SKM-1 treated with dmso at 0.1 percent for 144 hours (cell line): ENCODE measurements around the gene TNFSF13.
A peak's percentile ranks its signal among the peaks of the same experiment; 100 is the strongest.

Experiments
- DNase-seq: peaks from one replicate; lab custom pipeline; 2025; ENCODE audit not compliant: unreplicated experiment; lab: John Stamatoyannopoulos, UW

The TNFSF13 gene, protein sequence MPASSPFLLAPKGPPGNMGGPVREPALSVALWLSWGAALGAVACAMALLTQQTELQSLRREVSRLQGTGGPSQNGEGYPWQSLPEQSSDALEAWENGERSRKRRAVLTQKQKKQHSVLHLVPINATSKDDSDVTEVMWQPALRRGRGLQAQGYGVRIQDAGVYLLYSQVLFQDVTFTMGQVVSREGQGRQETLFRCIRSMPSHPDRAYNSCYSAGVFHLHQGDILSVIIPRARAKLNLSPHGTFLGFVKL

DNA sequence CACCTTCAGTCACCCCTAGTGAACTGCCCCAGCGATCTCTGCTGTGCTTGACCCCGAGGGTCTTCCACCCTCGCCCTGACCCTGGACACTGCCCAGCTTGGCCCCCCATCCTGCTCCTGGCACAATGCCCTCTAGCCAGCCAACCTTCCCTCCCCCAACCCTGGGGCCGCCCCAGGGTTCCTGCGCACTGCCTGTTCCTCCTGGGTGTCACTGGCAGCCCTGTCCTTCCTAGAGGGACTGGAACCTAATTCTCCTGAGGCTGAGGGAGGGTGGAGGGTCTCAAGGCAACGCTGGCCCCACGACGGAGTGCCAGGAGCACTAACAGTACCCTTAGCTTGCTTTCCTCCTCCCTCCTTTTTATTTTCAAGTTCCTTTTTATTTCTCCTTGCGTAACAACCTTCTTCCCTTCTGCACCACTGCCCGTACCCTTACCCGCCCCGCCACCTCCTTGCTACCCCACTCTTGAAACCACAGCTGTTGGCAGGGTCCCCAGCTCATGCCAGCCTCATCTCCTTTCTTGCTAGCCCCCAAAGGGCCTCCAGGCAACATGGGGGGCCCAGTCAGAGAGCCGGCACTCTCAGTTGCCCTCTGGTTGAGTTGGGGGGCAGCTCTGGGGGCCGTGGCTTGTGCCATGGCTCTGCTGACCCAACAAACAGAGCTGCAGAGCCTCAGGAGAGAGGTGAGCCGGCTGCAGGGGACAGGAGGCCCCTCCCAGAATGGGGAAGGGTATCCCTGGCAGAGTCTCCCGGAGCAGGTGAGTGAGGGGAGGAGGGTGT, at the start of gene TNFSF13:
Gene TNFSF13 (plus strand): TSS at position 207 of the 776 bp plus-strand sequence. CDS start 290 bp downstream, at position 497.
- DNase-seq: peak; percentile 71

GRCh38 chr17:7508846-7509245, 49.7 kb upstream of the TNFSF13 start:
- no peak for DNase-seq

GRCh38 chr17:7509937-7510336, 48.6 kb upstream of the TNFSF13 start:
- DNase-seq: no peak

DNA sequence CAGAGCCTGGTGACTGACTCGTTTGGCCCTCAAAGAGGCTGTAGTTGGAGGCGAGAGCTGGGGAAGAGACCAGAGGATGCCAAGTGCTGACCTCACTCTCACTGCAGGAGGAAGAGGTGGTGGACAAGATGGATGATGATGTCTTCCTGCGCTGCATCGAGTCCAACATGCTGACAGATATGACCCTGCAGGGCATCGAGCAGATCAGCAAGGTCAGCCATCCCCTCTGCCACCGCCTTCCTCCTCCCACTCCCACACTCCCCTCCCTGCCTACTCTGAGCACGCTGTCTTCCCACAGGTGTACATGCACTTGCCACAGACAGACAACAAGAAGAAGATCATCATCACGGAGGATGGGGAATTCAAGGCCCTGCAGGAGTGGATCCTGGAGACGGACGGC, 47.4 kb upstream of the TNFSF13 start:
- no peak for DNase-seq

DNA sequence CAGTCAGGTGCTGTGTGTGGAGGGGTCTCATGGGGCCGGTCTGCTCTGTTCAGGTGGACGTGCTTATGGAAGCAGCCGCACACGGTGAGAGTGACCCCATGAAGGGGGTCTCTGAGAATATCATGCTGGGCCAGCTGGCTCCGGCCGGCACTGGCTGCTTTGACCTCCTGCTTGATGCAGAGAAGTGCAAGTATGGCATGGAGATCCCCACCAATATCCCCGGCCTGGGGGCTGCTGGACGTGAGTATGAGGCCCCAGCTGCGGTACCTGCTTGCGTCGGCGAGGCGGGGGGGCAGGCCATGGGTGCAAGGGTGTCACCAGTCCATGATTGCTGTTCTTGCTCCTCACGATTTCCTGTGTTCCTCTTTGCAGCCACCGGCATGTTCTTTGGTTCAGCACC, 46.4 kb upstream of the TNFSF13 start:
- no peak for DNase-seq

- no peak for DNase-seq
Measured at GRCh38 chr17:7512824-7513540, 45.6 kb upstream of the TNFSF13 start.

- no peak for DNase-seq
Measured at GRCh38 chr17:7513850-7514419, 44.6 kb upstream of the TNFSF13 start.

- DNase-seq: no peak
Measured at GRCh38 chr17:7515911-7516610, 42.5 kb upstream of the TNFSF13 start.

DNA sequence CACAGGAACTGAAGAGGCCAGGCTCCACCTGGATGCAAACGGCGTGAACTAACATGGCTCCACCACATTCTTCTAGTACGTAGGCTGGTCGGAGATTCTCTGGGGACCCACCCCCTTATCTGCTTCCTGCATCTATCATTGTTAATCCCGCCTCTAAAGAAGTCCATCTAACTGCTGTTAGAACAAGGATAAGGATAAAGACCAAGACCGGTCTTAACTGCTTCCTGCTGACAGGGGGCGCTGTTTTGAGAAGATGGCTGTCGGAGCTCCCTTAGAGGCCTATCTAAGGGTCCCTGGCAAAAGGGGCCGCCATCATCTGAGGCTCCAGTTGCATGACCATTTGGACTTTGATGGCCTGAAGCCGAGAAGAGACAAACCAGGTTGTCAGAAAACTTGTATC, 35.5 kb upstream of the TNFSF13 start:
- DNase-seq: no peak

DNA sequence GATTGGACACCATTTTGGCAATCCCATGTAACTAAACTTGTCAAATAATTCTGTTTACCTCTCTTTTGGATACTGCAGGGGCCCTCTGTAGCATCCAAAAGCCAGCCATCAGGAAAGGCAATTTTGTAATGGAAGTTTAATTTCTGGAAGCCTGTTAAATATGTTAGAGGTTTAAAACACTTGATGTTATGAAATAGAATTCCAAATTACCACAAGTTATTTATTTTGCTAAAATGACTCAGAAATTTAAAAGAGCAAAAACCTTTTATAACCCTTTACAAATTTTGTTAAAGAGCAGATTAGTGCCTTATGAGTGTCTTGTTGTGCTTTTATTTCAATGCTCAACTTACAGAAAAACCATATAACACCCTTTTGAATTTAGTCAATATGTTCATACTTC, 29.7 kb upstream of the TNFSF13 start:
- DNase-seq: no peak

DNA sequence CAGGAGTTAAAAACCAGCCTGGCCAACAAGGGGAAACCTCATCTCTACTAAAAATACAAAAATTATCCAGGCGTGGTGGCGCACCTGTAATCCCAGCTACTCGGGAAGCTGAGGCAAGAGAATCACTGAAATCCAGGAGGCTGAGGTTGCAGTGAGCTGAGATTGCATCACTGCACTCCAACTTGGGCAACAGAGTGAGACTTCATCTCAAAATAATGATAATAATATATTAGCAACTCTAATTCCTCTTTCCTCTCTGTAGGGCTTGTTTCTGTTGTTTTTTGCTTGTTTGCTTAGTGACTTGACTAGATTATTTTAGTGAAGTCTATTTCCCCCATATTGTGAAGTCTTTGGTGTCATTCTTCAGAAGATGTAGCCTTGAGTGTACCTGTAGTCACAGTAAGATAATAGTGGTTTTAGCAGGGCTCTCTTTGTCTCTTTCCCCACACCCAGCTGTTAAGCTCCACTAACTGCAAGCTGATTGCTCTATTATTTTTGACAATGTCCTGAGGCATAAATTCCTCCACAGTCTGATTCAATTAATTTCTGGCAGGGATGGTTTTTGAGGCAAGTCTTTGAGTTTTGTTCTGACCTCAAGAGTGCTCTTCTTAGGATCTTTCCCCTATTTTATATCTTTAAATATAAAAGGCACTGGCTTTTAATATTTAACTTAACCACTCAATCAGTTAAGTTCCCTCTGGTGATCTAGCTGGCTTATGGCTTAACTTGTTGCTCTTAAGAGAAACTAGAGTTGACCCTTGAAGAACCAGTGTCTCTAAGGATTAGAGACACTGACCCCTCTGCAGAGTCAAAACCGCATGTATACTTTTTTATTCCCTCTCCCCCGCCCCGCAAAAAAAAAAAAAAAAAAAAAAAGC, 28.3 kb upstream of the TNFSF13 start:
- no peak for DNase-seq

DNA sequence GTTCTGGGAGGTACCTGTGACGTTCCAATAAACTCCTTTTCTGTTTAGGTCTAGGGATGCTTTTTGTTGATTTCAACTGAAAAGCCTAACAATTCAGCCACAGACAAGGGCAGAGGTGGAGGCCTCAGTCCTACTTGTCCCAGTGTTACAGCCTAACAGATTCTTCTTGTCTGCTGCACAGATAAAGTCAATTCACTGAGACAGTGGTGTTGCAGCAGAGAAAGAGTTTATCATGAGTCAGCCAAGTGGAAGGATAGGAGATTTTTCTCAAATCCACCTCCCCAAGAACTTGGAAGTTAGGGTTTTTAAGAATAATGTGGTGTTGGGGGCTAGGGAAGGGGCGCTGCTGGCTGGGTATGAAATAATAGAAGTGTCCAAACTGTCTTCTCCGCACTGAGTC, 20.5 kb upstream of the TNFSF13 start:
- DNase-seq: no peak

GRCh38 chr17:7538891-7539545, 19.5 kb upstream of the TNFSF13 start:
- no peak for DNase-seq

GRCh38 chr17:7541074-7541621, 17.4 kb upstream of the TNFSF13 start:
- DNase-seq: no peak

- no peak for DNase-seq
Measured at GRCh38 chr17:7544911-7545310, 13.6 kb upstream of the TNFSF13 start.

- DNase-seq: no peak
Measured at GRCh38 chr17:7548585-7549400, 9.8 kb upstream of the TNFSF13 start, which contains the start of gene TNFSF12. TNFSF12 (plus strand) TSS chr17:7549058; CDS start chr17:7549154, 96 bp downstream.

DNA sequence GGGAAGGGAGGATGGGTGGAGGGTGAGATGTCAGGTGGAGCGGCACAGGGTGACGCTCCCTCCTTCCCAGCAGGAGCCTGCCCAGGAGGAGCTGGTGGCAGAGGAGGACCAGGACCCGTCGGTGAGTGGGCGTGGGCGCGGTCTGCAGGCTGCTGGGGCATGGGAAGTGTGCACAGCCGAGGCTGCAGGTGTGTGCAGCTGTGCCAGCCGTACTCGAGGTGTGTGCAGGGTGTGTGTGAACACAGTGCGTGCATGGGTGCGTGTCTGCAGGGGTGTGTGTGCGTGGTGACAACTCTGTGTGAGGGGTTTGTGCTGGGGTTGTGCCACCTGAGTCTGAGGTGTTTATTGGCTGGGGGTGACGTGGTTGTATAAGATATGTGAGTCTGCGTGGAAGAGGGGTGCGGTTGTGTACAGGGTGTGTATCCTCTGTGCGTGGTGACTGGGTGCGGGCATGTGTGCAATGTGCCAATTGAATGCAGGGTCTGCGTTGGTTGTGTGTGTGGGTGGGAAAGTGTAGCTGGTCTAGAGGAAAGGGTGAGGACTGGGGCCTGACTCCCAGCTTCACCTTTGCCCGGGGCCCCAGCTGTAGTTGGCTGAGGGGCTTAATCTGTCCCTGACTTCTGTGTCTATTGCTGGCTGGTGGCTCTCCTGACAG, 9.0 kb upstream of the TNFSF13 start:
- no peak for DNase-seq

DNA sequence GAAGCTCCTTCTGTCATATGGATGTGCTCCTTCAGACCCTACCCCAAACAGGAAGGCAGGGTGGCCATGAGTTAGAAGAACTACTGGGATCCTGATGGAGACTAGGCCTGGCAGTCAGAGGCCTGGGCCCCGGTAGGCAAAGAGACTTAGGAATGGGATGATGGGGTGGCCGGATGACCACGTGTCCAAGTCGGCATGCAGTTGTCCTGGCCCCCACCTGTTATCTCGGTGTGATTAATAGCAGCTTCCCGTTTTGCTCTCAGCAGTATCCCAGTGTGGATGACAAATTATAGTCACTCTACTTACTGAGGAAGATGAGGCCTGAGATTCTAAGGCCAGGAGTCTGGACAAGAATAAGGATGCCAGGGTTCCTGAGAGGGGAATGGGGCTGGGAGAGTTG, 8.2 kb upstream of the TNFSF13 start:
- DNase-seq: no peak
